GM18861 (cell line): ENCODE data around the gene SND1.

ENCODE experiments used
- ATAC-seq: cut with Tn5 transposase; IDR thresholded peaks from one replicate; pipeline ENCODE4 v1.9.1; 2021; ENCODE audit not compliant: unreplicated experiment

Gene SND1

DNA sequence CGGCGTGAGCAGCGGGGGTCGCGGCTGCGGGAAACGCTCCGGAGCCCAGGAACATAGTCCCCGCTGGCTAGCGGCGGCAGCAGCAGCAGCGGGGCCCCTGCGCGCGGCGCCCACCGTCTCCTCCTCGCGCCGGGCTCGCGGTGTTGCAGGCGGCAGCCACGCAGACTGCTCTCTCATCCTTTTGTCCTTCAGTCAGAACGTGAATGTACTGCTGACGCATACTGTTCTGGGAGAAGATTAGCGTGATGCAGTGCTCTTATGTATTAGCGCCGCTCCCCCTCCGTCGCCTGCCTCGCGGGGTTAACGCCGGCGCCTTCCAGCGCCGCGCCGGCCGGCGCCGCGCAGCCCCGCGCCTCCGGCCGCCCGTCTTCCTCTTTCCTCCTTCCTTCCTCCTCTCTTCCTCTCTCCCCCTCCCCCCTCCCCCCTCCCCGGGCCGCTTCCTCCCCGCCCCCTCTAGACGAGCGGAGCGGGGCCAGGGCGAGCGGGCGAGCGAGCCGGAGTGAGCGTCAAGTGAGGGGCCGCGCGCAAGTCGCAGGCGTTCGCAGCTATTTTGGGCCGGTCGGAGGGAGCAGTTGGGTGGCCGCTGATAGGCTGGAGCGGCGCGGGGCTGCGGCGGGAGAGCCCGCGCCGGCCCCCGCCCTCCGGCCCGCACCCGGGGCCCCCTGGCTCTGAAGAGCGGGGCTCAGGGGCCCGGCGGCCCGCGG, 380.1 kb downstream of the SND1 start:
- ATAC-seq, result peak; percentile 62

DNA sequence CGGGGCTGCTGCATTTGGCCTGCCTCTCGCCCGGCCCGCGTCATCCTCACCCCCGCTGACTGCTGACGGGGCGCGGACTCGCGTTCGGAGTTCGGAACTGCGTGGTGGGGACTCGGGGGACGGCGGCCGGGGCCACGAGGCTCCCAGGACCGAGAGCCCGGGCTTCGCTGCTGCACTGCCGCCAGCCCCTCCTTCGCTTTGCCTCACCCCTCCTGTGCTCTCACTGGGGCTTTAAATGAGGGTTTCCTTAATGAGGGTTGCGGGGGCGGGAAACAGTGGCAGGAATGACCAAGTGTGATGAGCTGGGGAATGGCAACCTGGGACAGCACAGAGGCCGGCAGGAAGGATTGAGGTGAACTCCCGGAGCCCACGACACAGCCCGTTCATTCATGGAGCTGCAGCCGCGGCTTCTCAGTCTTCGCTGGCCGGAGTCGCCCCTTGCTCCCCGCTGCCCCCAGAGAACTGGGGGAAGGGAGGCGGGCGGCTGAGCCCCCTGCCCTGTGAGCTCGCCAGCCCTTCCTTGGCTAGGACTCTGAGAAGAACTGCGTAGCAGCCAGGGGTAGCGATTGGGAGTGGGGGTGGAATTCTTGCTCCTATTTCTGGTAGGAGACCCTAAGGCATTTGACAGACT, 380.7 kb downstream of the SND1 start:
- ATAC-seq, result no peak

DNA sequence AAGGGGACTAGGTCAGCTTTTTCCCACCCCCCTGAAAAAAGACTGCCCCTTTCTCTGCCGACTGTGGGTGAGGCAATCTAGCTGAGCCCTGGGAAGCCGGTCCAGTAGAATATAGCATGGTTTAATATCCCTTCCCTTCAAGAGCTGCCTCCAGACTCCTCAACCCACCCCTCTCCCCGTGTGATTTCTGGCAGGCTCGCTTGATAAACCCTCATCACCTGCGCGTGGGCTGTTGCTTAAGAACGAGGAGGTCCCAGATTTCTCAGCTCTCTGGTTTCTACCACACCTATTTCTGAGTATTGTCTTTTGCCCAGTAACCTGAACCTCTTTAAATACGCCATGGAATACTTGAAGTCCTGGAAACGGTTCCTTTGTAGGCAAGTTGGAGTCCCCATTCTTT, 381.3 kb downstream of the SND1 start:
- no peak for ATAC-seq

DNA sequence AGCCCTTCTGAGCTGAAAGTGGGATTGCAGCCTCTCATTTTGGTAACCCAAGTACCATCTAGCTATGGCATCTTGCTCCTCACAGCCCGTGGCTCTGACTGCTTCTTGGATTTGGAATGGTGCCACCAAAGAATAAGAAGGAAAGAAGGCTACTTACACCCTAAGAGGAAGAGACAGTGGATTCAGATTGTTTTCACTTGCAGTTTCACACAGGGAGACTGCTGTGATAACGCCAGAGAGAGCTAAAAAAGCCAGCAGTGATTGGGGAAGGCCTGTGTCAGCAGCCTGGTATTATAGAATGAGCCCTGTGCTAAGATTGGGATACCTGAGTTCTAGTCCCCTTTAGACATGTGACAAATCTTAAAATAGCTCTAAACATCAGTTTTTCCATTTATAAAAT, 382.8 kb downstream of the SND1 start:
- ATAC-seq, result no peak

DNA sequence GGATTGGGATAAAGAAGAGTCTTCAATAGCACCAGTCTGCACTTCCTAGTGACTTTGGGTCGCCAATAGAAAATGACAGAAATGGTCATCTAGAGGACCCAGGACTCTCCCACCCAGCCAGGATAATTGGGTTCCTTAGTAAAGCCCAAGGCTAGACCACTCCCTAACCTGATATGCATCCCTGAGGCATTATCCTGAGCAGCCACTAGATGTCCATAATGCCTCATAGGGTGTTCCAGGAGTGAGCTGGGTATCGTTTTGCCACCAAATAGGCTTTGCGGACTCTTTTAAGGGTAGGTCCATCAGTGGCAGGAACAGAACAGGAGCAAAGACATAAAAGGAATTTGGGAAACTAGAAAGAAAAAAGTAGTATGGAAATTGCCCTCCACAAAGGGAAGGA, 383.7 kb downstream of the SND1 start:
- no peak for ATAC-seq

DNA sequence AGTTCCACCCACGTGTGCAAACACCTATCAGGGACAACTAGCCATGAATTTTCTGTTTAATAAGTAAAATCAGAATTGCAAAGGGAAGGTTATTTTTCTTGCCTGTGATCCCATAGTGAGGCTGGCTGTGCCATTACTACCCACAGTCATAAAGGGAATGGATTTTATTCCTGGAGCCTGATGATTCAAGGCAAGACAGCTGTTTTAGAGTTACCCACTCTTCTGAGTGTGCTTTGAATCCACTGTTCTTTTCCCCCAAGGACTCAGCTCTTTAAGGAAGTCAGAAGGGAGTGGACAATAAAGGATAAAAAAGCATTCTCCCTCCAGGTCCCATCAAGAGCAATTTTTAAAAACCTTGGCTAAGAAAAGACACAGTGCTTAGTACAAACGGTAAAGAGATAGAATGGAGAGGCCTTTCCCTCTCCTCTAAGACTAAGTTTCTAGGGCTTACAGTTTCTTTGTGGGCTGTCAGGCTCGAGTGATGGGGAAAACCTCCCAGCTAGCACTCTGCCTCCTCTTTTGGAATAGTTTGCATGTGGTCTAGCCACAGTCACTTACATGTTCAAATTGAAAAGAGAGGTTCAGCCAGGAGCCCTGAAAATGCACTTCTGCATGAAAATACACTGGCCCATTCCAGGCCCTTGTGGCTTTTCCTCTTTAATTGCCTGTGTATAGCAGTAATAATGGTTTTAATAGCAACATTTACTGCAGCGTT, 384.4 kb downstream of the SND1 start:
- peak; percentile 35 for ATAC-seq

DNA sequence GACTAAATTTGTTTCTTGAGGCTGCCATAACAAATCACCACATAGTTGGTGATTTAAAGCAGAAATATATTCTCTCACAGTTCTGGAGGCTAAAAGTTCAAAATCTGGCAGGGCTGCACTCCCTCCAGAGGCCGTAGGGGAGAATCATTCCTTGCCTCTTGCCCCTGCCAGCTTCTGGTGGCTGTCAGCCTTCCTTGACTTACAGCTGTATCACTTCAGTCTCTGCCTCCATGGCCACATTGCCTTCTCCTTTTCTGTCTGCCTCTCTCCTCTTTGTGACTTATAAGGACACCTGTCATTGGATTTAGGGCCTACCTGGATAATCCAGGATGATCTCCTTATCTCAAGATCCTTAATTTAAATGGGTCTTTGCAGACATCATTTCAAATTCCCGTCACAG, 385.1 kb downstream of the SND1 start:
- ATAC-seq, result peak; percentile 13

DNA sequence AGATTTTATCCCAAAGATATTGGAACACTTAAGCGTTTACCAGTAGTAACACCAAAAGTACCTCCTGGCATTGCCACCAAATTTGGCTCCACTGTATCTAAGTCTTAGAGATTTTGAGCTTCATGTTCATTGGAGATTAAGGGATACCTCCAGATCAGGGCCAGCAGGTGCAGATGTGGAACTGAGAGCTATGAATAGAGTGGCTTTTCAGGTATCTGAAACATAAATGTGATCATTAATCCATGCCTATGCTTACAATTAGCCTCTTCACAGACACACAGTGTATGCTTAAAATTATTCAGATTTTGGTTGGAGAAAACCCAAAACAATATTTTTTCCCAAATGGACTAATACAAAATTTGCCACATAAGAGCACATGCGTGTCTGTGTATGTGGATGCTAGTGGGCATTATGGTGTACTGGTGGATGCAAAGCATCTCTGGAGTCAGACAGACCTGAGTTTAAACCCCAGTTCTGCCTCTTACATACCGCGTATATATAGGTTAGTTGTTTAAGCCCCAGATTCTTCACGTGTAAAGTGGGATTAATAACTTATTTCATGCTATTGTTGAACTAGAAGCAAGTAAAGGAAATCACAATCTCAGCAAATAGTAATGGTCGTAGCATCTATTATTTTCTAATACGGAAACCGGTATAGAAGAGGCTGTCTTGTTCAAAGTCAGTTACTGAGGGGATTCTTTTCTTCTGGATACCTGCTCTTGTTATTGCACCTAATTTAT, 386.1 kb downstream of the SND1 start:
- ATAC-seq, result no peak

DNA sequence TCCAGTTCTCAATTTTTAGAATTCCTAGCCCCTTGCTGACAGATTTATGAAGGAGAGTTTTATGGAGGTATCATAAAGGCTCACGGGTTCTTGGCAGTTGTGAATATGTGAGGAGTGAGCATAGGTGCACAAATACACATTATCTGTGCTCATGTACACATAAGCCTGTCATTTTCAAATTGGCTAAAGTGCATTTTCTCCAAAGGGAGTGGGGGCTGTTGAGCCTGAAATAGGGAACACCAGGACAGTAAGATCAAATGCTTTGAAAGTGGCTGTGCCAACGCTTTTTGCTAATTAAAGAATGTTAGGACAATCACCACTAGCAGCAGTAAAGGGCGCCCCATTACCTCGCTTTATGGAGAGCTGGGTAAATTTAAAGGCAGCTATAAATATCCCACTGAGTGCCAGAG, 387.6 kb downstream of the SND1 start:
- no peak for ATAC-seq

DNA sequence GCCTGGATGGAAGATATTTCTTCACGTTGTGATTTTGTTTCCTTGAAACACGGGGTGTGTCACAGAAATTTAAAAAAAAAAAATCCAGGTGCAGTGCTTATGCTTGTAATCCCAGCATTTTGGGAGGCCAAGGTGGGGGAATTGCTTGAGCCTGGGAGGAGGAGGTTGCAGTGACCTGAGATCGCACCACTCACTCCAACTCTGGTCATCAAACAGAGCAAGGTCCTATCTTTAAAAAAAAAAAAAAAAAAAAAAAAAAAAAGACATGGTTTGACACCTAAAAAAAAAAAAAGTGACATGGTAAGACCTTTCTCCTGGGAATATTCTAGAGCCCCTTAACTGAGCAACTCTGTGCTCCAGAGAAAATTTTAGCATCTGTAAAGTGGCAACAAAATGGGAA, 388.2 kb downstream of the SND1 start:
- no peak for ATAC-seq

DNA sequence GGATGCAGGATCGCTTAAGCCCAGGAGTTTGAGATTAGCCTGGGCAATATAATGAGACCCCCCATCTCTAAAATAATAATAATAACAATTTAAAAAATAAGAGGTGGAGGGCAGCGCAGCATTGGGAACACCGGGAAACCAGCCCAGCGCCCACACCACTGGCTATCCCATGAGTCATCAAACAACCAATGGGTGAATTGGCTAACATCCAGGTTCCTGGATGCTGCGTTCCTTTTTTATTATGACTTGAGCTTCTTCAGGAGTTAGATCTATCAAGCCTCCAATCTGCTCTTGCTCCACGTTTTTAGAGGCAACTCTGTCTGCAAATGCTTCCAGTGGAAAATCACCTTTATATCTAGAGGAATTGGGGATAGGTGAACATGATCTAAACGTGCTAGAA, 389.2 kb downstream of the SND1 start:
- no peak for ATAC-seq

DNA sequence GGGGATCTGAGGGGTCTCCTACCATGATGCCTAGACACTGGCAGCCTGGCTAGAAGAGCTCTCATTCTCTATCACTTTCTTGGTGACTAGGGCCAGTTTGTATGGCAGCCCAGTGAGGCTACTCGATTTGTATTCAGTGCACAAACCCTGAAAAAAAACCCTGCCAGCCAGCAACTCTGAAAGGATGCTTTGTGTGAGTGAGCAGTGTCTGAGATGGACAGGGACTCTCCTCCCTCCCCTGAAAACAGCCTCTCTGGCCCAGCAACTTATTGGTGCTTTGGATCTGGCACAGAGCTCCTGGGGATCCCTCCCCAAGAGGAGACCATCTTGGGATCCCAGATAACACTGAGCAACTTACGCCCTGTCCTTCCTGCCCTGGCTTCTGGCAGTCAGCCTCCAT, 390.0 kb downstream of the SND1 start:
- no peak for ATAC-seq

DNA sequence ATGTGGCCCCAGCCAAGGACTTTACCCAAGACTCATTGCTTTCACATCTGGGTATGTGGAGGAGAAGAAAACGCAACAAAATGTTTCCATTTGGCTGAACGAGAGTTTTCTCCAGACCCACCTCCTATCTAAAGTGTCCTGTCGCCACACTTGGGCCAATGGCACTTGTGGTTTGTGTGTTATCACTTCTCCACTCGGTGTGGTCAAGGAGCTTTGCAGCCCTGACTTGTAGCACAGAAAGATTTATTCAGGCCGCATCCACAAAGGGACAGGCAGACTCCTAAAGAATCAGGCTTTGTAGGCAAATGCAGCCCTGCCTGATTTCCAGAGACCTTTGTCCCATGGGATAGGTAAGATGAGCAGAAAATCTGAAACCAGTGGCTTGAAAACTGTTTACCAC, 392.1 kb downstream of the SND1 start:
- ATAC-seq, result no peak

DNA sequence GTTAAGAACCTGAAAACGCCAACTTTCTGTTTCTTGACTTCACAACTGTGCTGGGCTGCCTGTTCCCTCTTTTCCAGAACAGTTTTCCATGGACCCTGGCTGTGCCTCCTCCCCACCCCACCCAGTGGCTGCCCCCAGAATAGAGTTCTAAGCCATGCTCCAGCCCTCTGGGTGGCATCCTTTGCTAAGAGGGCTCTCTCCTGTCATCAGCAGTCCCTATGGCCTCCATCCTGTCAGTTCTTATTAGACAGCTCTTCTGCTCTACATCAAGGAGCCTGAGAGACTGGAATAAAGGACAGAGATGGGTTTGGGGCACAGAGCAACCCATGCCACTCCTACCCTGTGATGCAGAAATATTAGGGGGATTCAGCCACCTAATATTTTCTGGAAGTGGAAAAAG, 393.2 kb downstream of the SND1 start:
- no peak for ATAC-seq

DNA sequence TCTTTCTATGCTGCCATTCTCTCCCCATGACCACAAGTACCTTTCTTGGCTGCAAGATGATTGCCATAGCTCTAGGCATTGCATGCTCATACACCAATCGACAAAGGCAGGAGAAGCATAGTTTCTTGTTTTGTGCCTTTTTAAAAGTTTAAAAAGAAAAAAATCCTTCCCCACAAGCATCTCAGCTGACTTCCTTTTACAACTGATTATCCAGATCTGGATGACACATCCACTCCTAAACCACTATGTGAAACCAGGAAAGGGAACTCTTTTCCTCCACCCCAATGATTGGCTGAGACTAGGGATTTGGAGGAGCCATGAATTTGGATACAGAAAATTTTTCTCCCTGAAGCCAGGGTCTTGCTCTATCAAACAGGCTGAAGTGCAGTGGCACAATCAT, 393.8 kb downstream of the SND1 start:
- ATAC-seq, result no peak

DNA sequence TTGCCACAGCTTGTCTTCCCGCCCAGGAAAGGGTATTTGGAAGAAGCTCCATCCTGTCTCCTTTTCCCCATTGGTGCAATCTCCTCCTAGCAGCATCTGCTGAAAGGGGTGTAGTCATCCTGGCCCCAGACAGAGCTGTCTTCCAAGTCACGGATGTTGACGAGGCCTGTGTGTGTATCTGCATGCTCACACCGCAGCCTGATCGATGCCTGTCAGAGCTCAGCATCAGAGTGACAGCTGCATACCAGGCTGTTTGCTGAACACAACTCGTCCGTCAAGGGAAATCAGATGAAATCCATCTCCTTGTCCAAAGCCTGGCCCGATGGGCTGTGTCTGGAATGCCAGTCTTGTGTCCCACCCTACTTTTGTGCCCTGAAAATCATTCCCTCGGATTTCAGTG, 400.4 kb downstream of the SND1 start:
- no peak for ATAC-seq

DNA sequence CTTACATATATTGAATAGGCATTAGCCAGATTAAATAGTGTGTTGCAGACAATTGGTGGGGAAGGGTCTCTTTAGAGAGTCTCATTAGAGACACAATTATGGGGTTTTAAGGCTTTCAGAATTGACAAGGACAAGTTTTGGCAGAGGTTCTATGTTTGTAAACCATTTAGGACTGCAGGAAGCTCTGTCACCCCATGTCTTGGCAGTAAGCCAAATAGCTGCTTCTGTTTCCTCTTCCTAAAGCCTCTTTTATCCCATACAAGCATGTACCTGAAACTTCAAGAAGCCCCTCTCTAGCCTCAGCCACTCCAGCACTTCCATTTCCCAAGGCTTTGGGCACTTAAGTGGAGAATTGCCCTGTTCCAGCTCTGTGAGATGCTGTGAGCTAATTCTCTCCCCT, 401.0 kb downstream of the SND1 start:
- ATAC-seq, result no peak

DNA sequence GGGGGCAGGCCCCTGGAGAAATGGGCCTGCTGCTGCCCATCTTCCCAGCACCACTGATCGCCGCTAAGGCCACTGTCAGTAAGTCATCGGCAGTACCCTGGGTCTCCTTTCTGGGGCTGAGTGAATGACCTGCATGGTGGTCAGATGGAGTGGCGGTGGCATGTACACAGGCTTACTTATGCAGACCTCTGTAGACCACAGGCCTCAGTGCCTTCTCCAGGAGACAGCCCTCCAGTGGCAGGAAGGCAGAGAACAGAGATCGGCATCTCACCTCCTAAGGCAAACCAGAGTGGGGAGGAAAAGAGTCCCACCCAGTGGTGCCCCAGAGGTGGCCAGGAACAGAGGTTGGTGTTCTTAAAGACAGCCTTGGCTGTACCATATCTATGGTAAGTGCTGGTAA, 402.0 kb downstream of the SND1 start:
- no peak for ATAC-seq

DNA sequence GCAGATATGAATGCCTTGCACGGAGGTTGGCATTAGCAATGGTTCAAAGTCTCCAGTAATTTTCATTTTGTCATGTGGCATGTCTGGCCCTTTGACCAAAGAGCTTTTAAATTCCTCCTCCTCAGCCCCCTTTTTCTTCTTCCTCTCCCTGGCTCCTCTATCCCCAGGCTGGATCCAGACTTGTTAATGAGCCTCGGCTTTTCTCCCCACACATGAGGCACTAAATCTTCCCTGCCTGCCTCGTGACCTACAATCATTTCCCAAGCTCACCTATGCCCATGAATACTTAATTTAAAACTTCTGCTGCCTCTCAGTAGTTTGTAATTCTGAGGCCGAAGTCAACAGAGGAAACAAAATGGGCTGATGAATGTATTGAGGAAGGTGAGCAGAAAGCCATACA, 402.5 kb downstream of the SND1 start:
- ATAC-seq, result no peak

DNA sequence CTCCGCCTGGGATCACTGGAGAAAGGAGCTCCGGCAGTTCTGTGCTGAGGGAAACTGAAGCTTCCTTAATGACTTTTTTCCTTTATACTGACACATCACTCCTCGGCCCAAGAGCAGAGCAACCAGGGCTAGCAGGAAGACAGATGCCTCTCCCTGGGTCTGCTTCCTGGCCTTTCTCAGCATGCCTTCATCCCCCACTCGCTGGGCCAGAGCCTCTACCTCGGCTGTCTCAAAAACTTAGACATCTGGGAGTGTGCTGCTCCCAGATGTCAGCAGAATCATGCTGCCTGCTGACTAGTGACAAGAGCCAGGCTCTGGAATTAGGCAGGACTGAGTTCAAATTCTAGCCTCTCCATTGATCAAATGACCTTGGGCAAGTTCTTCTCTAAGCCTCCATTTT, 403.6 kb downstream of the SND1 start:
- no peak for ATAC-seq

DNA sequence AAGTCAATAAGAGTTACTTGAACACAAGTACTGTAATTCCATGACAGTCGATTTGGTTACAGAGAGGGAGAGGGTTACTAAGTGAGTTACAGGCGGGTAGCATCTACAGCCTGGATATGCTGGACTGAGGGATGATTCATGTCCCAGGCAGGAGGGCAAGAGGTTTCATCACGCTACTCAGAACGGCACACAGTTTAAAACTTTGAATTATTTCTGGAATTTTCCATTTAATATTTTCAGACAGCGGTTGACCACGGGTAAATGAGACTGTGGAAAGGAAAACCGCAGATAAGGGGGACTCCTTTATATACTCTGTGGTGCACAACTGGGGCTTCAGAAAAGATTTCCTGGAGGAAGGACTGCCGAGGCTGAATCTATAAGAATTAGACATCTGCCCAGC, 404.9 kb downstream of the SND1 start:
- ATAC-seq, result no peak

DNA sequence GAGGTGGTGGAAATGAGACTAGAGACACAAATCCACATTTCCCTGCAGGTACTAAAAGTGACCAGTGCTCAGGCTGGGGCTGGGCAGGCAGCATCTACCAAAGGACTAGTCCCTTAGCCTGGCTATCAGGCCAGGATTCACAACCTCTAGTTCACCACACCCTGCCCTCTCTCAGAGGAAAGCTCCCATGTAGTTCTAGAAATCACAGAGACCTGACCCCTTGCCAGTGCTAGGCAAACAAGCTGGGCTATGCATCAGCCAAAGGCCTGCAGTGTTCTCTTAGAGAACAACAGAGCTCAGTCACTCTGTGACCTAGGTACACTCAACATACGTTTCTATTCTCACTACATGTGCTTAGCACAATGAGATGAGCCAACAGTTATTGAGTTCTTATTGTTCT, 405.9 kb downstream of the SND1 start:
- no peak for ATAC-seq
